ENCODE data around the gene ADARB1.

ADARB1 gene

DNA sequence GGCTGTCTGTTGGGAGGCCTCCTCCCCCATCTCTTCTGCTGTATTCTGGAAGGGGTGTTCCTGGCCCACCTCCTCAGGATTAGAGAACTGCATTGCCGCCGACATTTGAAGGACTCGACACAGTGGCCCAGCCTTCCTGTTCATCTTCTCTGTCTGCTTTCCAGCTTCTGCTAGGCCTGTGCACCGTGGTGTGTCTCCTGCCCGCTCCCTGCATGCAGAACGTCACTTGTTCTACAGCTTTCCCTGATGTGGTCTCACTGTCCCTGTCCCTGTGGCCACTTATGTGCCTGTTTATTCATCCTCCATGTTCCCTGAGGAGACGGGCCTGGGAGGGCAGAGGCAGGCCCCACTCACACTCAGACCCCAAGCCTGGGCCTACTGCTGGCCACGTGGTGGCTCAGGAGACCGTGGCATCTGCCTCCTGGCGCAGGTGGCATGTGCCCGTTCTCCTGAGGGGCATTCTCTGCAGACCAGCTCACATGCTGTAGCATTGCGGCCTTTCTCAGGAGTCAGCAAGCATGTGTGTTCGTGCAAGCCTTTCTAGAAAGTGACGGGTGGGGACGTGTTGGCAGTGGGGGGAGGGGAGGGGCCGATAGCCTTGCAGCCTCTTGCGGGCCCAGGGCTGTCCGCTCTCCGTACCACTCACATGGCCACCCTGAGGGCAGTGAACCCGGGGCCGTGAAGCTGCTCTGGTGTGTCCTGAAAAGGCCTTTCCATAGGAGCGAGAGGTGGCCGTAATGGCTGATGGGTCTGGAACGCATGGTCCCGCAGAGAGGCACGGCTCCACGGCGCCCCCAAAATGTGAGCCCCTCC is 177.5 kb downstream of the ADARB1 start:
- DNase-seq (ENCODE audit: low read depth in 2 of 2) = no peak

- no peak for DNase-seq (ENCODE audit: low read depth in 2 of 2)
Observed at GRCh38 chr21:45252448-45252925, 178.1 kb downstream of the ADARB1 start.

DNA sequence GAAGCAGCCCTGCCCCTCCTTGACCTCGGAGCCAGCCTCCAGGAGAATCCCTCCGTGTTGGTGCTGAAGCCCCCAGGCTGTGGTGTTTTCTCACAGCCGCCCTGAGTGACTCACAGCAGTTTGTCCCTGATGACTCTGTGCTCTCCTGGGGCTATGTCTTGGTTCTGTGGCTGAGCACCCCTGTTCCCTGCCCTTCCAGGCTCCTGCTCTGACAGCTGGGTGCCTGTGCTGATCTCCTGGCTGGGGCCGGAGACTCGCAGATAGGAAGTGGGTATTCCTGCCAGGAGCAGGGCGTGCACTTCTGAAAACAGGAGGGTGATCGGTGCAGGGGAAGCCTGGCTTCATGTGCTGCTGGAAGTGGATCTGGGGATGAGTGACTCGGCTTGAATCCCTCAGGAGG is 178.8 kb downstream of the ADARB1 start:
- DNase-seq (ENCODE audit: low read depth in 2 of 2) = no peak

DNA sequence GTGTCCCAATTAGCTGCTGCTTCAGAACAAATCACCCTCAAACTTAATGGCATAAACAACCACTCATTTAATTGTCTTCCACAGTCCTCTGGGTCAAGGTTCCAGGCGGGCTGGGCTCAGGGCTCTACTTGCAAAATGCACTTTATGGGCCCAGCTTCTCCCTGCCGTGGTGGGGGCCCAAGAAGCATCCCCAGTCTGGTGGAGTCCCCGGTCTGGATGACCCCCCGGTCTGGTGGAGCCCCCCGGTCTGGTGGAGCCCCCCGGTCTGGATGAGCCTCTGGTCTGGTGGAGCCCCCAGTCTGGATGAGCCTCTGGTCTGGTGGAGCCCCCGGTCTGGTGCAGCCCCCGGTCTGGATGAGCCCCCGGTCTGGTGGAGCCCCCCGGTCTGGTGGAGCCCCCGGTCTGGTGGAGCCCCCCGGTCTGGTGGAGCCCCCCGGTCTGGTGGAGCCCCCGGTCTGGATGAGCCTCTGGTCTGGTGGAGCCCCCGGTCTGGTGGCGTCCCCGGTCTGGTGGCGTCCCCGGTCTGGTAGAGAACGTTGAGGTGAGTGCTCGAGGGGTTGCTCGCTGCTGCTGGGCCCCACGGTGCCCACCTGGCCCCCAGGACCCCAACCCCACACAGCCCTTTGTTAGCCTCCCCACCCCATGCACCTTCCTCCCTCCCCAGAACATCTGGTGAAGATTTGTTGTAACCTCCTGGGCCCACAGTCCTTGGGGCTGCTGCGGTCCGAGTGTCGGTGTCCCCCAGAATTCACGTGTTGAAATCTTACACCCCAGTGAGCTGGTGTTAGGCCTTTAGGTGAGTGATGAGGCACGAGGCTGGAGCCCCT is 179.5 kb downstream of the ADARB1 start:
- no peak for DNase-seq (ENCODE audit: low read depth in 2 of 2)

GRCh38 chr21:45254460-45254930 is 180.1 kb downstream of the ADARB1 start:
- no peak for DNase-seq (ENCODE audit: low read depth in 2 of 2)

GRCh38 chr21:45255381-45256020 is 181.1 kb downstream of the ADARB1 start:
- DNase-seq (ENCODE audit: low read depth in 2 of 2) = no peak

DNA sequence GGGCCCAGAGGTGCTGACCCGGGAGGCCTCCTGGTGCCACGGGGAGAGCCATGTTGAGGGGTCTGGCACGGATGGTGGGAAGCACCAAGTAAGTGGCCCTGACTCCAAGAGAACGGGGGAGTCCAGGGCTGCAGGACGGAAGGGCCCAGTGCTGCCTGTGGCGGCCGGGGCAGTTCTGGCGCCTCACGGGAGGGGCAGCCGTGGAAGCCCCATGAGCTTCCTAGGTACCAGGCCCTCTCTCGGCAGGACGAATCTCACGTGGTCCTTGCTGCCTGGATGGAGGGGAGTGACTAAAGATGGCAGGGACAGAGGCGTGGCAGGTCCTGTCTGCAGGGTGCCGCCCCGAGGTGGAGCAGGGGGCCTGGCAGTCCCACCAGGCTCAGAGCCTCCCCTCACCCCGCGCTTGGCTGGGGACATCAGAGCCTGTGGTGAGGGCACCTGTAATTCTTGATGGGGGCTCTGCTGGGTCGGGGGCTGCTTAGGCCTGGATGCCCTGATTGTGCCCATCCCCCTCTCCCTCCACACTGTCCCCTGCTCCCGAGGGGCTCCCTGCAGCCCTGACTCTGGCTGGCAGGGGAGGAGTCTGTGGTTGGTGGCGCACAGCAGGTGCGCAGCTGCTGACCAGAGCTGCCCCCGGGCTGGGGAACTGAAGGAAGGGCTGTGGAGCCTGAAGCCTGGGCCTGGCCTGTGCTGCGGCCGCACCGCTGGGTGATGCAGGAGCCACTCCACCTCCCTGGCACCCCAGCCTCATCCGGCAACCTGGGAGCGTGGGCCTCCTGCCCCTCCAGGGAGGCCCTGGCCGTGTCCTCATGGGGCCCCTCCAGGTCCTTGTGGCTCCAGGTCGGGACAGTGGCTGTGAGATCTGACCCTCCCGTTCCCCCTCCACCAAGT is 181.9 kb downstream of the ADARB1 start:
- DNase-seq (ENCODE audit: low read depth in 2 of 2) = no peak

DNA sequence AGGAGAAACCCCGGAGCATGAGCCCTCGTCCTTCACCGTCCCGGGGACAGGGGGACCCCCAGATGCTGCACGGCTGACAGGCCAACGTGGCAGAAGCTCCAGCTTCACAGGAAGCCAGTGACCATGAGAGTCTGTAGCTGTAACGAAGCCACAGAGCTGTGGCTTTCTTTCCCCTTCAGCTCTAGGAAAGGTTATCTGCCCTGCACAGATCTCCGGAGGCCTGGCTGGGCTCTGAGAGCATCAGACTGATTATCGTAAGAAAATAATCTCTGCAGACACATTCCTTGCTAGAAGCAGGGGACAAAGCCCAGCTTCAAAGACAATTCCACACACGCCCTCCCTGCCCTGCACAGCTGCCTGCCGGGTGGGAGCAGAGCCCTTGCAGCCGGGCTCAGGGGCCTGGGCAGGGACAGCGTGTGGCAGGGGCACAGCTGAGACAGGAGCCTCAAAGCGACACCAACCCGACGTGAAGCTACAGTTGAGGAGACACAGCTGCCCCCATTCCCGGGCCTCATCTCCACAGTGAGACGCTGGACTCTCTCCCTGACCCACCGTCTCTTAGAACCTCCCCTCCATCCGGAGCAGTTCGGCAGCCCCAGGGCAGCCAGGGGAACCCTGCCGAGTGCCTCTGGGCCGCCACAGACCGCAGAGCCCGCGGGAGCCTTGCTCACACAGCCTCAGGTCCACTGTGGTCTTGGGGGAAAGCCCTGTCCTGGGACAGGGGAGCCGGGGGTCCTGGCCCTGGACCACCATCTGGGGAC is 182.7 kb downstream of the ADARB1 start:
- no peak for DNase-seq (ENCODE audit: low read depth in 2 of 2)

- no peak for DNase-seq (ENCODE audit: low read depth in 2 of 2)
Observed at GRCh38 chr21:45257673-45258341, 183.4 kb downstream of the ADARB1 start.

DNA sequence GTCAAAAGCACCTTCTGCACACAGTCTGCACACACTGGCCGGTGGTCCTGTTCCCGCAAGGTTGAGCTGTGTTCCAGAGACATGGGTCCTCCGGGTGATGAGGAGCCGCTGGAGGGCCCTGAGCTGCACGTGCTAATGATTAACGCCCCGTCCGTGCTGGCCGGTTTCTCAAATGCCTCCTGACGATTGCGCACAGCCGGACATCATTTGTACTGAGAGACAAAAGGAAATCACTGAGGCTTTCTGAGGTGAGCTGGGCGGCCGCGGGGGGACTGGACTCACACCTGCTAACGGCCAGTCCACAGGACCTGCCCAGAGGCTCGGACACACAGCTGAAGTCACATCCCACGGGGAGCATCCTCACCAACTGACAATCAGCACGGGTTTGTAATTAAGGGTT is 184.1 kb downstream of the ADARB1 start:
- DNase-seq (ENCODE audit: low read depth in 2 of 2) = no peak

- no peak for DNase-seq (ENCODE audit: low read depth in 2 of 2)
Observed at GRCh38 chr21:45259206-45259840, 184.9 kb downstream of the ADARB1 start.

GRCh38 chr21:45260191-45260825 is 185.9 kb downstream of the ADARB1 start:
- no peak for DNase-seq (ENCODE audit: low read depth in 2 of 2)

DNA sequence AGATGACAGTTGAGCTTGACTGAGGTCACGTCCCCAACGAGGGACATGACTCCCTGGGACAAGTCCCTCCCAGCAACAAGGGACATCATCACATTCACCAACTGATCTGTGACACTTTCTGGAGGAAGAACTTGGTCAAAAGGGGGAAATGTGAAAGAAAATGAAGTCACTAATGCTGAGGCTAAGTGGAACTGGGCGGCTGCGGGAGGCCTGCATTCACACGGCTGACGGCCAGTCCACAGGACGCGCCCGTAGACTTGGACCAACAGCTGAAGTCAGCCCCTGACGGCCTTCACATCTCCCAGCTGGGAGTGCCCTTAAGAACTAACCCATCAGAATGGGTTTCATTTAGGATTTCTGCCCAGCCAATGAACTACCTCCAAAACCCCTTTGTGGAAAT is 186.7 kb downstream of the ADARB1 start:
- no peak for DNase-seq (ENCODE audit: low read depth in 2 of 2)

DNA sequence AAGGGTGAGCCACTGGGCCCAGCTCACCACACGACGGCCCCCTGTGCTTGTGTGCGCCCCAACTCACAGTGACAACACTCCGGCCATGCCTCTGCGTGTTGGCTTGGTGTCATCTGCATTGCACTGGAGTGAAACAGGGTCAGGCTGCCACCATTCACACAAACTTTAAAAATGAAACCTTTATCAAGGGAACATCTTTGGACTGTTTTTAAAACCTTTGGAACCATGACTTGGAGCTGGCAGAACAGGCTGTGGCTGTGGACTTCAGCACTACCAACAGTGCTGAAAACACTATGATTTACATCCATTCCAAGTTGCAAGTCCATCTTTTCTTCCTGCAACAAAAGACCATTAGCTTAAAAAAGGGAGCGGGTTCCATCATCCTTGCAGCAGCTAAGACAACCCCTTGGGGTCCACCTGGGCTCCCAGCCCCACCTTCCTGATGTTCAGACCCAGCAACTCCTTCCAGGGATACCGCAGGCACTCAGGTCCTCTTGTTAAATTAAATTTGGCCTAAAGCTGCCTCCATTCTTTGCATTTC is 187.7 kb downstream of the ADARB1 start:
- DNase-seq (ENCODE audit: low read depth in 2 of 2) = no peak

GRCh38 chr21:45262616-45263015 is 188.2 kb downstream of the ADARB1 start:
- DNase-seq (ENCODE audit: low read depth in 2 of 2) = no peak

DNA sequence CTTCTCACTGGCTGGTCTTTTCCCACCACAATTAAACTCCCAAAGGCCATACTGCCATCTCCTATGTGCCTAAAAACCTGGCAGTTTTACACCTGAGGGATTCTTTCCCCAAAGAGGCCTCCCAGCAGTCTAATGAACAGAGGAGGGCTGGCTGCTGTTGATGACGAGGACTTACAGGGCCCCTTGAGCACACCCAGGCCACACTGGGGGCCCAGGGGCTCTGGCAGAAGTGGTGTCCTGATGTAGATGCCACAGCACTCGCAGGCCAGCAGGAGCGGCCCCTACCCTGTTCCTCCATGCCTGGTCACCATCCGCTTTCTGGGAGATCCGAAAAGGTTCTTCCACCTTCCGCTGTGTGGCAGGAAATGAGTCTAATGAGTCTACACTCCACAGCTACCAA is 189.2 kb downstream of the ADARB1 start:
- no peak for DNase-seq (ENCODE audit: low read depth in 2 of 2)

DNA sequence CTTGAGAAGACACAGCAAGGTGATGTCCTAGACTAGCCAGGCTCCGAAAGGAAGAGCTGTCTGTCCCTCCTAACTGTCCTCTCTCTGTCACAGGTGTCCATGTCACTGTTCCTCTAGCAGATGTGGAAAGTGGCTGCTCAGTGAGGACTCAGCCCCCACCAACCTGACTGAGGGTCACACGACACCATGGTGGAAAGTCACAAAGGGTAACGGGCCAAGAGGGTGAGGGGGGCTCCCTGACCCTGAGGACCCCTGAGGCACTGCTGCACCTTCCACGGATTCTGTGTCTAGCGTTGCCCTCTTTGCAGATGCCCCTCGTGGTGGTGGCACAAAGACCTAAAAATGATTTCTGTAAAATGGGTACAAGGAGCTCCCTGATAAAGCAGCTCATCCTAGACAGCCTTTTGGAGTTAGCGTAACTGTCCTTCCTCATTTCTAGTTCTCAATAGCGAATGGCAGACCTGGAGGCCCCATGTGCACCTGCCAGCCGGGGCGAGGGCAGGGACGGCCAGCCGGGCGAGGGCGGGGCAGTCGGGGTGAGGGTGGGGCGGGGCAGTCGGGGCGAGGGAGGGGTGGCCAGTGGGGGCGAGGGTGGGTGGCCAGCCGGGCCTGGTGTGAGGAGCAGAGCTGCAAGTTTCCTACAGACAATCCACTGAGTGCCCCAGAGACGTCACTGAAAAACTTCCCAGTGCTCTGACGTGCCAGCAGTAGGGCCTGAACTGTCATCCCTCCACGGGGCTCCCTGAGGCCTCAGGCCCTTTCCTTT is 189.9 kb downstream of the ADARB1 start:
- DNase-seq (ENCODE audit: low read depth in 2 of 2) = no peak

All from stimulated activated CD8-positive, alpha-beta memory T cell treated with anti-CD3 and anti-CD28 coated beads, Interleukin-2, amount 100 ng/mL, for 48 hours (primary cell).